Umbilical cord (tissue), 2 donors: ENCODE measurements around the gene SRGAP1. TPM values are rescaled to one million over a fixed set of nuclear protein-coding genes. Genes with fewer than 3 reads are reported as not detected.

Experiments
- DNase-seq: peaks from one replicate; pipeline ENCODE4 v3.0.0-alpha.2; 2015; ENCODE audit warnings: low spot score
- total RNA-seq: library from RNA; depleted of rRNA; stranded (reverse); fragments of >200 nt; gene quantifications from one replicate; pipeline ENCODE4 v1.2.3, GENCODE V29; 2014; ENCODE audit warnings: low replicate concordance; ENCODE audit not compliant: insufficient read depth

The SRGAP1 gene
- total RNA-seq, 1 donor from 2014 or later: 6.7 TPM

DNA sequence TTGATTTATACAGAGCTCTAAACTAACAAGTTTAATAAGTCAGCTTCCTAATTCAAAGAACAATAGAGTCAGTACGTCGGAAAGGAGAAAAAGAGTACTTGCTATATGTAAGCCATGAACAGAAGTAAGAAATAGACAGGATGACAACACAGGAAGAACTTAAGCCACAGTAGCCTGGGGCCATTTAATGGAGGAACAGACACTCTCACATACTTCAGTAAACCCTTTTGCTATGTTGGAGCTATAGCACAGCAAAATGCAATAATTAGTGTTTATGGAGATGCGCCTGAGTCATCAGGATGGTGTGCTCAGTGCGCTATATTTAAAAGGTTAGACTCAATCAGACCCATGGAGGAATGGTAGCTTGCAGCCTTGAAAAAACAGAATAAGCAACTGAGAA is 61.0 kb downstream of the SRGAP1 start:
- DNase-seq: no peak

DNA sequence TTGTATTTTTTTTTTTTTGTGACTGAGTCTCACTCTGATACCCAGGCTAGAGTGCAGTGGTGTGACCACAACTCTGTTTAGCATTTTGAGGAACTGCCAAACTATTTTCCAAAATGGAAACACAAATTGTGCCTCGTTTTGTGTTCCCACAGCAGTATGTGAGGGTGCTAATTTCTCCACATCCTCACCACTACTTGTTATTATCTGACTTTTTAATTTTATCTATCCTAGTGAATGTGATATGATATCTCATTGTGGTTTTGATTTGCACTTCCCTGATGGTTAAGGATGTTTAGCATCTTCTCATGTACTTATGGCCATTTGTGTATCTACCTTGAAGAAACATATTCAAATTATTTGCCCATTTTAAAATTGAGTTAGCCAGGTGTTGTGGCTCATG is 62.4 kb downstream of the SRGAP1 start:
- no peak for DNase-seq

DNA sequence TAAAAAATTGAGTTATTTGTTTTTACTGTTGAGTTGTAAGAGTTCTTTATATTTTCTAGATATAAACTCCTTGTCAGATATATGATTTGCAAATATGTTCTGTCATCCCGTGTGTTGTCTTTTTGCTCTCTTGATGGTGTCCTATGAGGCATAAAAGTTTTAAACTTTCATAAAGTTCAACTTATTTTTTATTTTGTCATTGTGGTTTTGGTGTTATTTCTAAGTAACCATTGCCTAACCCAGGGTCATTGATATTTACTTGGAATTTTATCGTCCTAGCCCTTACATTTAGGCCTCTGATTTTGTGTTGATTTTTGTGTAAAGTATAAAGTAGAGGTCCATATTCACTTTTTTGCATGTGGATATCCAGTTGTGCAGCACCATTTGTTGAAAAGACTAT is 63.1 kb downstream of the SRGAP1 start:
- DNase-seq: no peak

DNA sequence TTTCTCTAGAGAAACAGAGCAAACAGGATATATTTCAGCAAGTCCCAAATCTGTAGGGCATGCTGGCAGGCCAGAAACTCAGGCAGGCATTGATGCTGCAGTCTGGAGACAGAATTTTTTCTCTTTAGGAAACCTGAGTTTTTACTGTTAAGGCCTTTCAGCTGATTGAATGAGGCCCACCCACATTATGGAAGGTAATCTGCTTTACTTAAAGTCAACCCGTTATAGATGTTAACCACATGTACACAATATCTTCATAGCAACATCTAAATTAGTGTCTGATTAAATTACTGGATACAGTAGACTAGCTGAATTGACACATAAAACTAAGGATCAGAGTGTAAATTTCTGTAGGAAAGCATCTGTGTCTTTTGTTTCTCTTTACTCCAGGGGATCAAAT is 65.2 kb downstream of the SRGAP1 start:
- no peak for DNase-seq

DNA sequence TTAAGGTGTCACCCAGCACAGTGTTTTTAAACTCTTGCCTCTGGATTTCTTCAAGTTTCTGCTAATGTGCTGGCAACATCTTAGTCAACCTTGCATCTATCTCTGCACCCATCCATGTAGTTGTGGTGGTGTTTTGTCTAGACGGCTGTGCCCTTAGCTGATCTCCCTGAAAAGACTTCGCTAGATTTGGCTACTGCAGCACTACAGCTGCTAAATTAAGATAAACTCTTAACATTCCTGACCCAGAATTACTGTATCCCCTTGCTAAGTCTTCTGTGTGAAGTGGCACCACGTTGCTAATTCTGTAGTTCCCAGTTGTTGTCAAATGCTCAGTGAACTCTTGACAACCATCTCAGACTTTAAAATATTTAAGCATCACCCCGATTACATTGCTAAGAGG is 66.8 kb downstream of the SRGAP1 start:
- no peak for DNase-seq

DNA sequence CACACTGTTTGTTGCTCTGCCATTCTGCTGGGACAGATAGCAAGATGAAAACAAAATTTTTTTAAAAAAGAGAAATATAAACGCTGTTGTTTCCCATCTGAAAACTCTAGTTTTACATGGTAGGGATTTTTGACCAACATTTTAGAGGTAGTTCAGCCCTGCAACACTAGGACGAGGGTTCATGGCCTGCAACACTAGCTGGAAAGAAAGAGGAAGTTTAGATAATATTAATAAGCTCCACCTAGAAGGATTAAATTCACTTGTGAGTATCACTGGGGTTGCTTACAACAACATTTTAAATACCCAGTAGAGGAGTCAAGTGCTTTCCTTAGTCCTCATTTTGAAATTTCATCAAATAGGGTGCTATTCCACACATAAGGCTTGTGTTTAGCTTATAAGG is 68.2 kb downstream of the SRGAP1 start:
- DNase-seq: no peak

DNA sequence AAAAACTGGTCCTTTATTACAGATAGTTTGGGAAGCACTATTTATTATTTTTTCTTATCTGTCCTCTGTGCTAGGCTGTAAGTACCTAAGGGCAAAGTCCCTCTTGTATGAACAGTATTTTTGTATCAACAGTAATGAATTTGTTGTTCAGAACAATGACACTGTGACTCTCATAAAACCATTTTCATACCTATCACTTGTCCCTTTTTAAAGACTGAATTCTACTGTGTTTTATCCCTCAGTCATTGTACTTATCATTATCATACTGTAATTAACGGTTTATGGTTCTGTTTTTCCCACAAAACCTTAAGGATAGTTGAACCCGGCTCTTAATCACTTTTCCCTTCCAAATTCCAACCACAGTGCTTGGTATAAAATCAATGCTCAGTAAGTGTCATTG is 69.4 kb downstream of the SRGAP1 start:
- no peak for DNase-seq

DNA sequence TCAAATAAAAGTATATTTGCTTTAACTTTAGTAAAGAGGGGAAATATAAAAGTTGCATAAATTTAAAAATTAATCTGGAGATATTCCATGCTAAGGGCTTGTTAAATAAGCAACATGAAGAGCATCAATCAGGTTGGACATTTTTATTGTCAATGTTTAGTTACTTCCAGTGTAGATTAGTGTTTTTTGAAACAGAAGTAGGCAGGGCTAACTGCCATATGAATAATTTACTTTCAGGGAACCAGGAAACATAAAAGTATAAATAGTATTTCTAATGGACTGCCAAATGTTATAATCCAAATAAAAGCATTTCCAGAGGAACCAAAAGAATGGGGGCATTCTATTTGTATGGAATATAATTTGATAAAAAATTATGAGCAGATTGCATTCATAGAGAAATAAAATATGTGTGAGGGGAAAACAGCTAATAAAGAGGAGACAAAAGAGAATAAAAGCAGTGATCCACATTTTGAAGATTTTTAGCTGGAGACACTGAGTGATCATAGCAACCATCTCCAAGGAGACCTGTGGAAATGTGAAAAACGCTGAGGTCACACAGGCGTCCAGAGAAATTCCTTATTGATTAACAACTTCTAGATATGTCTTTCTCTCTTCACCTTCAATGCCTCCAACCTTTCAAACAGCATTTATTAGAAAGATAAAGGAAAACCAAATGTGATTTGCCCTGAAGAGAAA is 70.8 kb downstream of the SRGAP1 start:
- DNase-seq: peak; percentile 10

DNA sequence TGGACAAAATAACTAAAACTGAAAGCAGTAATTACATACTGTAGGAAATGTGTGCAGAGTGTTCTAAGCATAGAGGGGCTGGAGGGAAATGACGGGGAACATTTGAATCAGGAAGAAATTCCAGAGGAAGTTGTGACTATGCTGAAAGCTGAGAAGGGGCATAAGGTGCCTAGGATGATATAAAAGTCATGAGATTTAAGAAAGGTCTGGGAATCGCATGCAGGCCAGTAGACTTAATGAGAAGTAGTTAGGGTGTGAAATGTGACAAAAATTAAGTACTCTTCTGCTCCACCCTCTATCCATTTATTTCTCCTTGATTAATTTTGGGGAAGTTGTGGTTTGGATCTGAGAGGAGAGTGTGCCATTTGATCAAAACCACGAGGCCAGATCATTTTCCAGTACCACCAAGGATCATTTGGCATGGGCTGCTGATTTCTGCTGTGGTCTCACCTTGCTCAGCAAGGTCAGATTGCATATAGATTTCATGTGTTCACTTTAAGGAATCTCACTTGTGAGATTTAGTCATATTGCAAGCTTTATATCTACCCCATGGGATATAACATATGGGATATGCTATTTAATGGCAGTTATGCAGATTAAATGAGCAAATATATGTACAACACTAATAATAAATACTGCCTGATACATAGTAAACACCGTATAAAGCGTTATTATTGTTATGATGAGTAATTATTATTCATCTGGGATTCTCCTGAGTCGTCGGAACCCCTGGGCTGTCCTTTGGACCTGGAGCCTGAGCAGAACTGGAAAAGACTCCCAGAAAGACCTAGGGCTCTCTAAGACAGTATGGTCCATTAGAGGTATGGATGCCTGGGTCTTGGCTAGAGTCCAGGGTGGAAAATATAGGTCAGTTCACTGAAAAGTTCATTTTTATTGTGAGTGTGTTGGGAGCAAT is 72.3 kb downstream of the SRGAP1 start:
- DNase-seq: no peak

DNA sequence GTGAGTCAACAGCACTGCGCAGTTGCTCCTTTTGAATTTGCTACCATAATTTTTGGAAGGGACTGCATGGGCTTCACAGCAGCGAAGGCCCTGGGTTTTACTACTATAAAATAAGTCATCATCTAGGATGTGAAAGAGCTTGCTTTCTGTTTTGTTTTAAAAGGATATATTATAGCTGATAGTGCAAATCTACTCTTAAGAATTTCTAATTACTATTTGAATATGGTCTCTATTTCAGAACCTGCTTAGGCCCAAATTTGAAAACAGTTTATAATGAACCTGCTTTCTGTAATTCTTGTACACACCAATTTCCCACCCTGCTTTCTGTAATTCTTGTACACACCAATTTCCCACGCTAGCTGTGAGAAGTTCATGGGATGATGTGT is 73.0 kb downstream of the SRGAP1 start:
- DNase-seq: no peak

DNA sequence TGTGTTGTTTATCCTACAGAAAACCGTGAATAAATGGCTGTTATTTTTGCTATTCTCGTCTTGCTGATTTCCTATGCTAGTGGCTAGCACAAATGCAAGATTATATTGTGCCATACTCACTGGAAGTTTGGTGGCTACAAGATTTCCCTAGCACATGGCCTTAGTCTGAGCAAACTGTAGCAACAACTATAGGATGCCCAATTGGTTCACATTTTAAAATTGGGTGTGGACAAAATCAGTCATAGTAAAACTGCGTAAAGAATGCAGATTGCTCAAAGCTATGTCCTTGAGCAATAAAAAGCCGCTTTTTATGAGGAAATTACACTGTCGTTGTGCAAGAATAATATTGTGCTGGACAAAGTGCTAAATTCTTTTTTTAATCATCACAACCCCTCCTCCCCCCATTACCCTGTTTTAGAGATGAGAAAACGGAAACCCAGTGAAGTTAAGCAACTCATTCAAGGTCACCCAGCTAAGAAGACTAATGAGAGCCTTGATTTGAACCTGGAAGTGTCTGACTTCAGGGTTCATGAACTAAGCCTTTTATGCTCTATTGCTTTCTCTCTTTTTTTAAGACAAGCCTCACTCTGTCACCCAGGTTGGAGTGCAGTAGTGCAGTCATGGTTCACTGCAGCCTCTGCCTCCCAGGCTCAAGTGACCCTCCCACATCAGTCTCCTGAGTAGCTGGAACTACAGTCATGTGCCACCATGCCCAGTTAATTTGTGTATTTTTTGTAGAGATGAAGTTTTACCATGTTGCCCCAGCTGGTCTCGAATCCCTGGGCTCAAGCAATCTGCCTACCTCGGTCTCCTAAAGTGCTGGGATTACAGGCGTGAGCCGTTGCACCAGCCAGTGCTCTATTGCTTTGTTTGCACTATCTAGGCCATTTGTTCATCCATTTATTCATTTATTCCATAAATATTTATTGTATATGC is 73.6 kb downstream of the SRGAP1 start:
- peak; percentile 44 for DNase-seq

DNA sequence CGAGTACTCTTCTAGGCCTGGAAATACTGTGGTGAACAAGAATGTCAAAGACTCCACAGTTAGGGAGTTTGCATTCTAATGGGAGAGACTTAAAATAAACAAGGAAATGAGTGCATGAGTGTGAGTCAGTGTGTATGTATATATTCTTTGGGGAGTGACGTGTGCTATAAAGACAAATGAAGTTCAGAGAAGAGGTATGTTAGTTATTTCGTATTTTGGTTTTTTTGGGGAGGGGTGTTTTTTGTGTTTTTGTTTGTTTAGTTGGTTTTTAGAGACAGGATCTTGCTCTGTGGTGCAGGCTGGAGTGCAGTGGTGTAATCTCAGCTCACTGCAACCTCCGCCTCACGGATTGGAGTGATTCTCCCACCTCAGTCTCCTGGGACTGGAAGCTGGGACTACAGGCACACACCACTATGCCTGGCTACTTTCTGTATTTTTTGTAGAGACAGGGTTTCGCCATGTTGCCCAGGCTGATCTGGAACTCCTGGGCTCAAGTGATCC is 74.3 kb downstream of the SRGAP1 start:
- no peak for DNase-seq

DNA sequence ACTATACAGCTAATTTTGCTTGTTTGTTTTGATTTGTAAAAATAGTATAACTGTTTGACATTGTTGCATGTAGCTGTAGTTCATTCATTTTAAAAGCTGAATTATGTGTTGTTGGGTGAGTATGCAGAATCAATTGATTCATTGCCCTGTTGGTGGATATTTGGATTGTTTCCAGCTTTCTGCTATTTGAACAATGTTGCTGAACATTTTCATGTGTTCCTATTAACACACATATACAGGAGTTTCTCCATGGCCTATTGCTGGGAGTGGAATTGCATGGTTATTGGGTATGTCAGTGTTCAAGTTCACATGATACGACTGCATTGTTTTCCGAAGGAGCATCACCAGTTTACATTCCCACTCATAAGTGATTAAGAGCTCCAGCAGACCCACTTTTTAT is 75.3 kb downstream of the SRGAP1 start:
- DNase-seq: peak; percentile 14

DNA sequence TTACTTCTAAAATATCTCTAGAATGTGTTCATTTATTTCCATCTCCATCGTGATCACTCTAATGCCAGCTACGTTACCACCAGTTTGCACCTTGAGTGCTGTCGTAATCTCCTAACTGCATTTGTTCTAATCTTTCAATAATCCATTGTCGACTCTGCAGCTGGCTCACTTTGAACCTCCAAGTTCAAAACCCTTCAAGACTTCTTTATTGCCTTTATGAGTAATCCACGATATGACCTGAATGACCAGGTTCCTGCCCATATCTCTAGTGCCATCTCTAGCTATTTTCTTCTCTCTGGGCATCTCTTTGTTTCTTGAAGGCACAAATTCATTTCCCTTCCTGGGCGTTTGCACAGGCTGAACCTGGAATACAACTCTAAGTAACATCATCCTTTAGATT is 76.7 kb downstream of the SRGAP1 start:
- DNase-seq: no peak

DNA sequence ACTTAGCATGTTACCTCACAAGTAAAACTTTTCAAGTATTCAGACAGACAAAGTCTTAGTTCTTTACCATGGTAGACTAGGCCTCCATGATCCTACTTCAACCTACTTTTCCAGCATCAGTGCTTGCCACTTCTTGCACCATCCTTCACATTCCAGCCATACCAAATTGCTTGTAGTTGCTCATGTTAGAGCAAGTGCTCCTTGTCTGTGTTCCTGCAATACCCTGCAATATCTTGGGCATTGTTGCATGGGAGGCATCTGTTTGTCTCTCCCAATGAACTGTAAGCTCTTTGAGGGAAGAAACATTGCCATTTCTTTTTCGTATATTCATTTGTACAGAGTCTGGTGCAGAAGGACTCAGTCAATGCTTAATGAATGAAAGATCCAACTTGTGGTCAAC is 78.0 kb downstream of the SRGAP1 start:
- DNase-seq: no peak

DNA sequence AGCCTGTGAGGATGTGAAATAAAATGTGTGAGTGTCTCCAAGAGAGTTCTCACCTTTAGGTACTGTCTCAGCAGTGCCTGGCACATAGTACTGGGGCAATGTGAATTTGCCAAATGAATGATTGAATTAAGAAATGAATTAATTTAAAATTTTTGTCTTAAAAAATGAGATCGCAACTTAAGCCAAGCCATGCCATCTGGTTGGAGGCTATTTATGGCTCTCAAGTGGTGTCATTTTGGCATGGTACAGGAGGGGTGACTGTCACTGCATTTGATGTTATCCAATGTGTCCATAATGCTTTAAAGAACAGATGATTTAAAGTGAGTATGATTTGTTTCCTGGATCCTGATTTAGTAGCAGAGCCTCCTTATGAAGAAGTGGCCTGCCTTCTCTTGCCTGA is 80.3 kb downstream of the SRGAP1 start:
- DNase-seq: no peak

DNA sequence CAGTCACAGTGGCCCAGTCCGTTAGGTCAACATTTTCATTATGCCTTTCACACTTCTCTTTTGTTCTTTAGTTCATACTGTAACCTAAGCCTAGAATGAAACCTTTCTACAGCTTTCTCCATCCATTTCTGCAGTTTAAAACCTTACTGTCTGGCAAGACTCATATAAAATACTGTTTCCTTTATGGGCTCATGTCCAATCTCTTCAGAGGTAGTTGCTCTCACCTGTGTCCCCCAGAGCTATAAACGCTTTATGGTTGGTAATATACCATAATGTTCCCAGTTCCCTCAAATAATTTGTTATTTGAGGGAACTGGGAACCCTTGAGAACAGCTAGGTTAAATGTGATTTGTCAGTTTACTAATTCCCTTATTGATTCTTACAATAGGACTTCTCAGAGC is 83.0 kb downstream of the SRGAP1 start:
- DNase-seq: no peak

DNA sequence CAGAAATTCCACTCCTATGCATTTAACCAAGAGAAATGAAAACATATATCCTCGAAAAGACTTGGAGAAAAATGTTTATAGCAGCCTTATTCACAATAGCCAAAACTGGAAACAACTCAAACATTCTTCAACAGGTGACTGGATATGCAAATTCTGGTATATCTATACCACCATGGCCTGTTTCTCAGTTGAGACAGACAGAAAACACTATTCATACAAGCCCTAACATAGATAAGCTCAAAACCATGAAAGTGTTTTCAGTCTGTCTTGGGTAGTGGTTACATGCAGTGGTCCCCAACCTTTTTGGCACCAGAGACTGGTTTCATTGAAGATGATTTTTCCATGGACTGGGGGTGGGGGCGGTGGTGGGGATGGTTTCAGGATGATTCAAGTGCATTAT is 83.8 kb downstream of the SRGAP1 start:
- no peak for DNase-seq

DNA sequence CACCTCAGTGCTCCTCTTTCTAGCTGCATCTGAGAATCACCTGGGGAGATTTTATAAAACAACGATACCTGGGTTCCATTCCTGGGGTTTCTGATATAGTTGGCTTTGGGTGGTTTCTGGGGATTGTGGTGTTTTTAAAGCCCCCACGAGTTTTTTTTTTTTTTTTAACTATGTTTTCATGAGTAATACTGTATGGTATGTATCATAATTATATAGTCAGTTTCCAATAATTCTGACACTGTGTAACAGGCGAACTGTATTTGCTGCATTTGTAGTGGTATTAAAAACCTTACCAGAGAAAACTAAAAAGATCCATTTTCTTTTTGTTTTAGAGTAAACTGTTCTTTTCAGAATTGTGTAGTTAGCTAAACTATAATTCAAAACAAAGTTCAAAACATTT is 84.9 kb downstream of the SRGAP1 start:
- no peak for DNase-seq

DNA sequence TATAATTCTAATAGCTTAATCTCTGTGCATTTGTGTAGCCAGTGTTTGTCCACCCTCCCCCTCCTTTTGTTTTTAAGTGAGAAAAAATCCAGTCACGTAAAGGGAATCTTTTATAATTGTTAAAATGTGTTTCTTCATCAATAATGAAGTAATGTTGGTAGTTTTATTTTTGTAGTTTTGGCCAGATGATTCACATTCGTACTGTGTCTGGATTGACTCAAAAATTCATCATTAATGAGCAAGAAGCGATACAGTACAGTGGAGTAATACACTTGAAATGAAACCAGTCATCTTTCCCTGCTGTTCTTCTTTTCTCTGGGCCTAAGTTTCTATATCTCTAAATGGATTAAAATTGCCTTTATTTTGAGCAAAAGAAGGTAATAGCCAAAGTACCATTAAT is 86.5 kb downstream of the SRGAP1 start:
- no peak for DNase-seq

DNA sequence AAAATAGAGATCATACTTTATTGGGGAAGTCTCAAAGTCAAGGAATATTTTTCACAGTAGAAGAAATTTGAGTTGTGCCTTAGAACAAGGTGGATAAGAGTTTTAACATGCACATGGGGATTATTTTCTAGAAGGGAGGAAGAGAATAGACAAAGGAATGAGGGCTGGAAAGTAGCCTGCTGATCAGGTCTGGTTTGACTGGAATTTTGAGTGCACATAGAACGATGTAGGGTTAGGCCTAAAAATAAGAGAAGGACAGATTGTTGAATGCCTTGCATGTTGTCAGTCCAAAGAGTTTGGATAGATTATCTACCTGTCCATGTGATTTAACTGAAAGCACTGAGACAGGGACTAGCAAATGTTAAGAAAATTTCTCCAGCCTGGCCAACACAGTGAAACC is 87.2 kb downstream of the SRGAP1 start:
- DNase-seq: no peak

DNA sequence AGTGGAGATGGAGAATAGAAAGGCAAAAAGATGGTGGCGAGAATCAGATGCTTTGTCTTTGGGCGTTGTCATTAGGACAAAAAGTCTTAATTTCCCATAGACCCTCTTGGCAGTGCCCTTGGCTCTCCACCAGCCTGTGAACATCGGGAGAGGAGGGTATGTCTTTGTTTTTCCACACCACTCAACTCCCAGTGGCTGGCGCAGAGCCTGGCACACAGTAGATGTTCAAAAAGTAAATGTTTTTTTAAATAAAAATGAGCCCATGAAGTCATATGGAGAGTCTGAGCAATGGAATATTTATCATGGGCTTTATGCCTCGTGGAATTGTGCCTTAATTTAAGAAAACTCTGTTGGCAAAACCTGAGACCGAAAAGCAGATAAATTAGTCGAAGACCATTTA is 90.4 kb downstream of the SRGAP1 start:
- DNase-seq: no peak
